GM19043 (cell line): Measurements from ENCODE around the gene SRSF12.
"Not testable (repeated sequence)": the region's sequence is repeated elsewhere in the genome, so short reads cannot be mapped to it uniquely, and the experiment has no call there.

ENCODE experiments used
- ATAC-seq: cut with Tn5 transposase; IDR thresholded peaks from one replicate; pipeline ENCODE4 v1.9.1; 2021; ENCODE audit warnings: low read depth; ENCODE audit not compliant: unreplicated experiment

Gene SRSF12

GRCh38 chr6:89073840-89074239, 44.0 kb downstream of the SRSF12 start:
- ATAC-seq = no peak

GRCh38 chr6:89073014-89073620, 44.8 kb downstream of the SRSF12 start:
- ATAC-seq = no peak

- ATAC-seq = no peak
These were observed 46.8 kb downstream of the SRSF12 start for GRCh38 chr6:89071036-89071435.

- no peak for ATAC-seq
These were observed 48.2 kb downstream of the SRSF12 start for GRCh38 chr6:89069536-89070163.

- ATAC-seq = no peak
These were observed 49.2 kb downstream of the SRSF12 start for GRCh38 chr6:89068695-89069094.

GRCh38 chr6:89067796-89068195, 50.1 kb downstream of the SRSF12 start:
- ATAC-seq = no peak

- no peak for ATAC-seq
These were observed 50.8 kb downstream of the SRSF12 start for GRCh38 chr6:89066940-89067646.

GRCh38 chr6:89066121-89066520, 51.8 kb downstream of the SRSF12 start:
- not testable (repeated sequence) for ATAC-seq

GRCh38 chr6:89064931-89065330, 52.9 kb downstream of the SRSF12 start:
- not testable (repeated sequence) for ATAC-seq

- no peak for ATAC-seq
These were observed 54.0 kb downstream of the SRSF12 start for GRCh38 chr6:89063881-89064280.

- no peak for ATAC-seq
These were observed 58.6 kb downstream of the SRSF12 start for GRCh38 chr6:89059227-89059626.

GRCh38 chr6:89058627-89059026, 59.2 kb downstream of the SRSF12 start:
- no peak for ATAC-seq

- no peak for ATAC-seq
These were observed 60.1 kb downstream of the SRSF12 start for GRCh38 chr6:89057759-89058158.

- ATAC-seq = no peak
These were observed 63.7 kb downstream of the SRSF12 start for GRCh38 chr6:89054208-89054607.

GRCh38 chr6:89051676-89052075, 66.2 kb downstream of the SRSF12 start:
- no peak for ATAC-seq

- ATAC-seq = no peak
These were observed 67.2 kb downstream of the SRSF12 start for GRCh38 chr6:89050697-89051096.

GRCh38 chr6:89050155-89050554, 67.7 kb downstream of the SRSF12 start:
- no peak for ATAC-seq

- ATAC-seq = no peak
These were observed 68.9 kb downstream of the SRSF12 start for GRCh38 chr6:89048985-89049384.

- no peak for ATAC-seq
These were observed 69.5 kb downstream of the SRSF12 start for GRCh38 chr6:89048288-89048923.

GRCh38 chr6:89047473-89047872, 70.4 kb downstream of the SRSF12 start:
- no peak for ATAC-seq
